ENCODE results near the gene OBI1.

DNA sequence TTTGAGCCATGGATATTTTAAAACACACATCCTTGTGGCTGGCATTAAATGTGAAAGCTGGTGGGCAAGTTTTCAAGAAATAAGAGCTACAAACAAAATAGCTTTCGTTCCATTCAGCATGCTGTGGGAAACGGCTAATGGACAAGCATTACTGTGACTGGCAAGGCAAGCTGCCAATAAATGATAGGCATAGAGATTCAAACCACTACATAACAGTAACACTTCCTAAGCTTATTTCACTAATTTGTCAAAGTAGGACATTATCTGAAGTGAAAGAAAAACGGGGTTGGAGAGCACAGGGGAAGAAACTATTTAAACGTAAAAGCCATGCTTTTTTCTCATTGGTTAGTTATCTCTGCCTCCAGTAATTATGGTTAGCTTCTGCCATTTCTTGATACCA, 26.0 kb downstream of the OBI1 start:
- TF ChIP-seq FOXJ3 (CRISPR knock-in tag; IDR thresholded peaks at IDR 0.05) = no peak
- TF ChIP-seq, protein P1, sequence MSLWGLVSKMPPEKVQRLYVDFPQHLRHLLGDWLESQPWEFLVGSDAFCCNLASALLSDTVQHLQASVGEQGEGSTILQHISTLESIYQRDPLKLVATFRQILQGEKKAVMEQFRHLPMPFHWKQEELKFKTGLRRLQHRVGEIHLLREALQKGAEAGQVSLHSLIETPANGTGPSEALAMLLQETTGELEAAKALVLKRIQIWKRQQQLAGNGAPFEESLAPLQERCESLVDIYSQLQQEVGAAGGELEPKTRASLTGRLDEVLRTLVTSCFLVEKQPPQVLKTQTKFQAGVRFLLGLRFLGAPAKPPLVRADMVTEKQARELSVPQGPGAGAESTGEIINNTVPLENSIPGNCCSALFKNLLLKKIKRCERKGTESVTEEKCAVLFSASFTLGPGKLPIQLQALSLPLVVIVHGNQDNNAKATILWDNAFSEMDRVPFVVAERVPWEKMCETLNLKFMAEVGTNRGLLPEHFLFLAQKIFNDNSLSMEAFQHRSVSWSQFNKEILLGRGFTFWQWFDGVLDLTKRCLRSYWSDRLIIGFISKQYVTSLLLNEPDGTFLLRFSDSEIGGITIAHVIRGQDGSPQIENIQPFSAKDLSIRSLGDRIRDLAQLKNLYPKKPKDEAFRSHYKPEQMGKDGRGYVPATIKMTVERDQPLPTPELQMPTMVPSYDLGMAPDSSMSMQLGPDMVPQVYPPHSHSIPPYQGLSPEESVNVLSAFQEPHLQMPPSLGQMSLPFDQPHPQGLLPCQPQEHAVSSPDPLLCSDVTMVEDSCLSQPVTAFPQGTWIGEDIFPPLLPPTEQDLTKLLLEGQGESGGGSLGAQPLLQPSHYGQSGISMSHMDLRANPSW (CRISPR knock-in tag; IDR thresholded peaks at IDR 0.05) = no peak
- TF ChIP-seq, protein P2, sequence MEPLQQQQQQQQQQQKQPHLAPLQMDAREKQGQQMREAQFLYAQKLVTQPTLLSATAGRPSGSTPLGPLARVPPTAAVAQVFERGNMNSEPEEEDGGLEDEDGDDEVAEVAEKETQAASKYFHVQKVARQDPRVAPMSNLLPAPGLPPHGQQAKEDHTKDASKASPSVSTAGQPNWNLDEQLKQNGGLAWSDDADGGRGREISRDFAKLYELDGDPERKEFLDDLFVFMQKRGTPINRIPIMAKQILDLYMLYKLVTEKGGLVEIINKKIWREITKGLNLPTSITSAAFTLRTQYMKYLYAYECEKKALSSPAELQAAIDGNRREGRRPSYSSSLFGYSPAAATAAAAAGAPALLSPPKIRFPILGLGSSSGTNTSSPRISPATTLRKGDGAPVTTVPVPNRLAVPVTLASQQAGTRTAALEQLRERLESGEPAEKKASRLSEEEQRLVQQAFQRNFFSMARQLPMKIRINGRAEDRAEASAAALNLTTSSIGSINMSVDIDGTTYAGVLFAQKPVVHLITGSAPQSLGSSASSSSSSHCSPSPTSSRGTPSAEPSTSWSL (CRISPR knock-in tag; IDR thresholded peaks at IDR 0.05; ENCODE audit: borderline replicate concordance) = no peak
- TF ChIP-seq NFE2 (IDR thresholded peaks at IDR 0.05; ENCODE audit: low read depth) = no peak

Measured in K562 (cell line).